ENCODE measurements around the gene ARHGAP20.

GRCh38 chr11:110675548-110675947 is 36.7 kb downstream of the ARHGAP20 start:
- TF ChIP-seq POLR2A (IDR thresholded peaks at IDR 0.05) = no peak
- TF ChIP-seq CTCF (IDR thresholded peaks at IDR 0.05) = no peak

Data from prostate gland (tissue), 2 donors.